Endothelial cell (in vitro differentiated cells): ENCODE measurements around the gene NNT. TPM values are rescaled to one million over a fixed set of nuclear protein-coding genes. Genes with fewer than 3 reads are reported as not detected.

Experiments
- DNase-seq: peaks from one replicate; pipeline ENCODE4 v3.0.0; 2021; ENCODE audit warnings: low spot score
- H3K27ac Mint-ChIP-seq: one replicate; pipeline ENCODE4 v1.8.0; 2021; ENCODE audit warnings: mixed read lengths, inconsistent platforms; ENCODE audit not compliant: unreplicated experiment
- H3K27me3 Mint-ChIP-seq: one replicate; pipeline ENCODE4 v1.8.0; 2021; ENCODE audit warnings: mild to moderate bottlenecking, moderate library complexity, mixed read lengths, inconsistent platforms; ENCODE audit not compliant: unreplicated experiment
- H3K36me3 Mint-ChIP-seq: one replicate; pipeline ENCODE4 v1.8.0; 2021; ENCODE audit warnings: mild to moderate bottlenecking, low read depth, mixed read lengths, inconsistent platforms; ENCODE audit not compliant: unreplicated experiment
- H3K4me1 Mint-ChIP-seq: one replicate; pipeline ENCODE4 v1.8.0; 2021; ENCODE audit warnings: mild to moderate bottlenecking, mixed read lengths, inconsistent platforms; ENCODE audit not compliant: unreplicated experiment
- H3K4me3 Mint-ChIP-seq: one replicate; pipeline ENCODE4 v1.8.0; 2021; ENCODE audit warnings: mild to moderate bottlenecking, mixed read lengths, inconsistent platforms; ENCODE audit not compliant: unreplicated experiment
- H3K9me3 Mint-ChIP-seq: one replicate; pipeline ENCODE4 v1.8.0; 2021; ENCODE audit warnings: mixed read lengths, inconsistent platforms; ENCODE audit not compliant: unreplicated experiment
- CTCF ChIP-seq: fragments of 200-600 bp; sonication (generic); IDR thresholded peaks from one replicate; pipeline ENCODE4 v1.5.0; 2021; ENCODE audit warnings: antibody characterized with exemption; ENCODE audit not compliant: unreplicated experiment
- total RNA-seq: library from RNA; stranded (reverse); fragmentation: NEBNext Ultra II Directional; extraction: Animal tissue kit (Norgen Biotek cat#: 25700); gene quantifications from one replicate; pipeline ENCODE4 v1.2.1, GENCODE V29; 2021; ENCODE audit not compliant: unreplicated experiment

Gene NNT
- total RNA-seq, 1 donor from 2014 or later: 21.7 TPM

GRCh38 chr5:43674536-43674935, 71.6 kb downstream of the NNT start:
- H3K27me3 Mint-ChIP-seq: peaks cover 2% of the 10 kb centered on the region
- H3K4me3 Mint-ChIP-seq: no peak overlapping the region
- peaks cover 4% of the 10 kb centered on the region for H3K4me1 Mint-ChIP-seq
- DNase-seq: no peak
- no peak overlapping the region for H3K27ac Mint-ChIP-seq
- no peak for TF ChIP-seq CTCF
- no peaks in the 10 kb centered on the region for H3K9me3 Mint-ChIP-seq
- H3K36me3 Mint-ChIP-seq: peaks cover 3% of the 10 kb centered on the region

- H3K36me3 Mint-ChIP-seq: peaks cover 3% of the 10 kb centered on the region
- H3K27ac Mint-ChIP-seq: no peak overlapping the region
- H3K27me3 Mint-ChIP-seq: peaks cover 2% of the 10 kb centered on the region
- DNase-seq: no peak
- no peaks in the 10 kb centered on the region for H3K9me3 Mint-ChIP-seq
- TF ChIP-seq CTCF: no peak
- no peak overlapping the region for H3K4me3 Mint-ChIP-seq
- H3K4me1 Mint-ChIP-seq: peaks cover 4% of the 10 kb centered on the region
These were observed 72.4 kb downstream of the NNT start for GRCh38 chr5:43675357-43675756.

- Mint-ChIP-seq H3K36me3 (peaks cover 3% of the 10 kb centered on the region), H3K4me3 (no peak overlapping the region), H3K27me3 (peaks cover 2% of the 10 kb centered on the region), H3K4me1 (peaks cover 4% of the 10 kb centered on the region), H3K27ac (no peak overlapping the region), H3K9me3 (no peaks in the 10 kb centered on the region)
- no peak for DNase-seq
- no peak for TF ChIP-seq CTCF
These were observed 73.3 kb downstream of the NNT start for GRCh38 chr5:43676083-43676840.

GRCh38 chr5:43677253-43677652, 74.3 kb downstream of the NNT start:
- Mint-ChIP-seq H3K27ac (no peak overlapping the region), H3K9me3 (no peaks in the 10 kb centered on the region), H3K4me3 (no peak overlapping the region), H3K27me3 (peaks cover 2% of the 10 kb centered on the region), H3K4me1 (peaks cover 4% of the 10 kb centered on the region), H3K36me3 (peaks cover 3% of the 10 kb centered on the region)
- no peak for TF ChIP-seq CTCF
- DNase-seq: no peak

GRCh38 chr5:43679214-43679613, 76.2 kb downstream of the NNT start:
- peaks cover 4% of the 10 kb centered on the region for H3K4me1 Mint-ChIP-seq
- no peaks in the 10 kb centered on the region for H3K9me3 Mint-ChIP-seq

More at GRCh38 chr5:43679214-43679613, 76.2 kb downstream of the NNT start:
- no peaks in the 10 kb centered on the region for H3K27me3 Mint-ChIP-seq
- no peaks in the 10 kb centered on the region for H3K36me3 Mint-ChIP-seq
- H3K27ac Mint-ChIP-seq: no peak overlapping the region
- no peak for TF ChIP-seq CTCF
- no peak overlapping the region for H3K4me3 Mint-ChIP-seq
- DNase-seq: no peak
